ENCODE data around the gene ZEB2.

Gene ZEB2

GRCh38 chr2:144339048-144339447 is 180.9 kb downstream of the ZEB2 start:
- DNase-seq = no peak

DNA sequence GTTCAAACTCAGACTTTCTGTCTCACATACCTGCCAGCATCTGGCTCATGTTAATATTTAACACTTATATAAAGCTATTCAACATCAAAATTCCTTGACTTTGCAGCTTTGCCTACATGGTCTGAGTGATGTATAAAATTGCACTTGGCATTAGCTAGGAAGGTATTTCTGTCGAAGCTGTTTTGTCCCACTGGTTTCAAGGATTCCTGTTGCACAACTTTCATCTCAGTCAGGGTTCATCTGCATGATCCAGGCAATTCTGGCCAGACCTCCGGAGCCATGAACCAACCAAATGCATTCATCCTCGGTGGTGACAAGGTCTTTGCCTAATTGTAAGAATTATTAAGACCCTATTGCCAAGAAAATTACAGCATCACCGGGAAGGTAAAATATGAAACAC is 185.4 kb downstream of the ZEB2 start:
- DNase-seq = no peak

All from islet precursor cell (in vitro differentiated cells).